ENCODE results near the gene IFNAR1.
A peak's percentile ranks its signal among the peaks of the same experiment; 100 is the strongest.

DNA sequence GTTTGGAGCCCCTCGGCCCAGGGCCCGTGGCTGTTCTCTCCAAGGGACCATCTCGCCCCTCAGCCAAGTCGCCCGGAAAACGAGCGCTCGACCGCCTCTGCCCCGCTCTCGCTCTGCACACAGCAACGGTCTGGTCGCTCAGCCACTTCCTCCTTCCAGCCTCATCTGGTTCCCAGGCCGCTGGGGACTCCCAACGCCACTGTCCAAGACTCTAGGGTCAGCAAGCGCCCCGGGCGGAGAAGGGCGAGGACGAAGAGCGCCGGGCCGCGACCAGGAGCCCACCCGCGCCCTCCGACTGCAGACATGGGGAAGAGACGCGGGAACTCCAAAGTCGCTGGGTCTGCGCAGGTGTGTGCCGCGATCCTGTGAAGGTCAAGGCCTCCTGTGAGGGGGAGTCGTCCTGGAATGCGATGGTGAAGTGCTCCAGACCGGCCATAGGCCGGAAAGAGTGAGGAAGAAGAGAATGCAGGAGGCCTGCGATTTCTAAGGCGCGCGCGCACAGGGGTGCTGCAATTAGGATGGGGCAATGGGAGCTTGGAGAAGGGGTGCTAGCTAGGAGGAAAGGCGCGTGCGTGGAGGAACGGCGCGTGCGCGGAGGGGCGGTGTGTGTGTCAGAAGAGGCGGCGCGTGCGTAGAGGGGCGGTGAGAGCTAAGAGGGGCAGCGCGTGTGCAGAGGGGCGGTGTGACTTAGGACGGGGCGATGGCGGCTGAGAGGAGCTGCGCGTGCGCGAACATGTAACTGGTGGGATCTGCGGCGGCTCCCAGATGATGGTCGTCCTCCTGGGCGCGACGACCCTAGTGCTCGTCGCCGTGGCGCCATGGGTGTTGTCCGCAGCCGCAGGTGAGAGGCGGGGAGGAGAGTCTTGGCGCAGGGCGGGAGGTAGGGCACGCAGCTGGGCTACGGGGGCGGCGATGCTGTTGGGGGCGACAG, at the start of gene IFNAR1:
- TF ChIP-seq EZH2 (IDR thresholded peaks at IDR 0.05; ENCODE audit: low read depth, low read length, severe bottlenecking) (no peak), ASH2L (IDR thresholded peaks at IDR 0.05; ENCODE audit: low read length) (peak; percentile 59), POLR2A (IDR thresholded peaks at IDR 0.05; ENCODE audit: control extremely low read depth in 1 of 2, low read depth in 2 of 2, low read length in 2 of 2) (peak; percentile 70 to 83; a peak in 2 of 3 replicates), SIRT6 (IDR thresholded peaks at IDR 0.05; ENCODE audit: low read length) (no peak)
